Lower lobe of right lung (tissue), 2 donors: Measurements from ENCODE around the gene NFATC1. TPM values are rescaled to one million over a fixed set of nuclear protein-coding genes. Genes with fewer than 3 reads are reported as not detected.

ENCODE experiments used
- ATAC-seq, 2 donors: fragments of 200-7000 bp; cut with Tn5 transposase; one replicate each; pipeline ENCODE4 v1.9.1; 2020 to 2022; ENCODE audit warnings: mild to moderate bottlenecking in 2 of 2, moderate library complexity in 2 of 2
- DNase-seq: peaks from one replicate; pipeline ENCODE4 v3.0.0-alpha.2; 2020
- H3K27ac ChIP-seq: fragments of 200-600 bp; one replicate; pipeline ENCODE4 v1.8.0; 2022
- H3K27me3 ChIP-seq: fragments of 200-600 bp; one replicate; pipeline ENCODE4 v1.8.0; 2022; ENCODE audit warnings: low read depth
- H3K36me3 ChIP-seq: fragments of 200-600 bp; one replicate; pipeline ENCODE4 v1.8.0; 2022; ENCODE audit warnings: mild to moderate bottlenecking
- H3K4me1 ChIP-seq: fragments of 200-600 bp; one replicate; pipeline ENCODE4 v1.8.0; 2022
- H3K4me3 ChIP-seq: fragments of 200-600 bp; one replicate; pipeline ENCODE4 v1.8.0; 2022; ENCODE audit warnings: mild to moderate bottlenecking
- H3K9me3 ChIP-seq: fragments of 200-600 bp; one replicate; pipeline ENCODE4 v1.8.0; 2022
- CTCF ChIP-seq: fragments of 200-600 bp; IDR thresholded peaks from one replicate; pipeline ENCODE4 v1.8.0; 2022; ENCODE audit warnings: antibody characterized with exemption, mild to moderate bottlenecking
- intact Hi-C: fragments of 100-400 bp; cut with DNase I; formaldehyde crosslinking; loops from one replicate; pipeline ENCODE4 v1.11.0; 2022
- total RNA-seq: library from RNA; stranded (reverse); fragmentation: NEBNext Ultra II Directional; extraction: Animal tissue kit (Norgen Biotek cat#: 25700); gene quantifications from one replicate; pipeline ENCODE4 v1.2.1, GENCODE V29; 2021
- donor health status: DM: no; HTN: yes; CAD: no; lungs with severe emphysema.

The NFATC1 gene
- total RNA-seq, 1 donor from 2014 or later = 21.4 TPM

- Histone ChIP-seq H3K4me3 (no peak overlapping the region), H3K27ac (no peak overlapping the region), H3K27me3 (no peaks in the 10 kb centered on the region), H3K4me1 (peaks cover 29% of the 10 kb centered on the region), H3K36me3 (peaks cover 11% of the 10 kb centered on the region), H3K9me3 (no peaks in the 10 kb centered on the region)
- TF ChIP-seq CTCF = no peak
- DNase-seq = peak; percentile 30
- no peak for ATAC-seq
- intact Hi-C loops = no loop called here
Measured at GRCh38 chr18:79510731-79511241, 115.1 kb downstream of the NFATC1 start.

GRCh38 chr18:79511271-79511670 is 115.5 kb downstream of the NFATC1 start:
- H3K4me1 ChIP-seq = peaks cover 24% of the 10 kb centered on the region
- TF ChIP-seq CTCF = no peak
- H3K9me3 ChIP-seq = no peaks in the 10 kb centered on the region
- intact Hi-C loops = no loop called here
- ATAC-seq (no peak), DNase-seq (no peak)
- no peak overlapping the region for H3K27ac ChIP-seq
- peaks cover 11% of the 10 kb centered on the region for H3K36me3 ChIP-seq
- no peaks in the 10 kb centered on the region for H3K27me3 ChIP-seq
- H3K4me3 ChIP-seq = no peak overlapping the region

GRCh38 chr18:79511671-79512301 is 116.1 kb downstream of the NFATC1 start:
- H3K27ac ChIP-seq = no peak overlapping the region
- TF ChIP-seq CTCF = no peak
- H3K27me3 ChIP-seq = no peaks in the 10 kb centered on the region
- intact Hi-C loops = no loop called here
- H3K4me3 ChIP-seq = no peak overlapping the region
- DNase-seq (no peak), ATAC-seq (no peak)
- H3K36me3 ChIP-seq = peaks cover 11% of the 10 kb centered on the region
- H3K9me3 ChIP-seq = no peaks in the 10 kb centered on the region
- peaks cover 19% of the 10 kb centered on the region for H3K4me1 ChIP-seq

GRCh38 chr18:79512461-79513380 is 117.0 kb downstream of the NFATC1 start:
- peaks cover 12% of the 10 kb centered on the region for H3K4me1 ChIP-seq
- ATAC-seq = no peak
- H3K36me3 ChIP-seq = peaks cover 11% of the 10 kb centered on the region
- H3K27ac ChIP-seq = no peak overlapping the region
- H3K9me3 ChIP-seq = no peaks in the 10 kb centered on the region
- DNase-seq = no peak
- intact Hi-C loops = no loop called here
- no peaks in the 10 kb centered on the region for H3K27me3 ChIP-seq
- no peak for TF ChIP-seq CTCF
- no peak overlapping the region for H3K4me3 ChIP-seq

GRCh38 chr18:79513381-79514081 is 117.8 kb downstream of the NFATC1 start:
- Histone ChIP-seq H3K4me3 (no peak overlapping the region), H3K9me3 (no peaks in the 10 kb centered on the region), H3K36me3 (peaks cover 11% of the 10 kb centered on the region), H3K27ac (no peak overlapping the region), H3K27me3 (no peaks in the 10 kb centered on the region), H3K4me1 (peaks cover 8% of the 10 kb centered on the region)
- DNase-seq = no peak
- intact Hi-C loops = no loop called here
- no peak for TF ChIP-seq CTCF
- ATAC-seq = no peak
